Stimulated activated CD8-positive, alpha-beta memory T cell treated with anti-CD3 and anti-CD28 coated beads, Interleukin-12 subunit alpha, Interleukin-12 subunit beta, amount 100 ng/mL, for 1 hour (primary cell): Measurements from ENCODE around the gene IL4R.
"Not testable (repeated sequence)": the region's sequence is repeated elsewhere in the genome, so short reads cannot be mapped to it uniquely, and the experiment has no call there.

Experiments
- DNase-seq: peaks from one replicate; pipeline ENCODE4 v3.0.0-alpha.2; 2020; ENCODE audit warnings: low read depth

Gene IL4R

DNA sequence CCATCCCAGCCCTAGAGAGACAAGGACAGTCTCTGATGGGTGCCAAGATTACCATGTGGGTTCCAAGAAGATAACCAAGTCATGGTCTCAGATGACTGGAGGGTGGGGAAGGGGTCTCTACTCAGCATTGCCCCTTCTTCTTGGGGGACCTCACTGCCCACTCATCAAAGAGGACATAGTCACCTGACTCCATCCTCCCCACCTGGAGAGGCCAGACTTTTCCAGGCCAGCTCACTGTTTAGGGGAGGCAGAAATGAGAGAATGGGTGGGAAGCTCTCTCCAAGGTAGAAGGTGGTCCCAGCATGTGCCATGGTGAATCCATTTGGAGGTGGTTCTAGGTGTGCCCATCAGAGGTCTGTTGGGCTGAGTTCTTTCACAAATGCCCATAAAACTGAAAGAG, 67.5 kb downstream of the IL4R start:
- DNase-seq, result no peak

DNA sequence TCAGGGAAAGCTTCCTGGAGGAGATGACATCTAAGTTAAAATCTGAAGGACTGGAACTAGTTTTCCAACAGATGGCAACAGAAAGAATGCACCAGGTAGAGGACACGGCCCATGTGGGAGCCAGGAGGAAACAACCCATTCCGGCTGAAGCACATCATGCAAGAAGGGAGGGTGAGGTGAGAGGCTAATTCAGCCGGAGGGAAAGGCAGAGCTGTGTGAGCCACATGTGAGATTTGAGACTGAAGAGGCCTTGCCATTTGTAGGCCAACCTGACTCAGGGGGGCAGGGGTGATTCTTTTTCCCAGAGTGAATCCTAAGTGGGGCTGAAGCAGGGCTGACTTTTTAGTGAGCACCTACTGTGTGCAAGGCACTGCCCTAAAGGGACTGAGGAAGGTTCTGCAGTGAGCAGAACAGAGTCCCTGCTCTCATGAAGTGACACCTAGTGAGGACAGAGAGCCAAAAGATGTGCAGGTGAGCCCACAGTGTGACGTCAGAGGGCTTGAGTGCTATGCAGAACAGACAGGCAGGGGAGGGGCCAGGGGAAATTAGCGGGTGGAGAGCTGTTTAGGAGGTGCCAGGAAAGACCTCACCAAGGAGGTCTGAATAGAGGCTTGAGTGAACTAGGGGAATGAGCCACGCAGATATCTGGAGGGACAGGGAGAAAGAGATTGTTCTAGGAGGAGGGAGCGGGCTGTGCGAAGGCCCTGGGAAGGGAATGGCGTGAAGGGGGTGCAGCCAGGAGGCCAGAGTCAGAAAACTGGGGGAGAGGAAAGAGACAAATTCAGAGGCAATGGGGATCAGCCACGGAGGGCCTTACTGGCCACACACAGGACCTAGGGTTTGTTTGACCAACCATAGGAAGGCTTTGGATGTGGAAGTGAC, 68.4 kb downstream of the IL4R start:
- DNase-seq, result no peak

DNA sequence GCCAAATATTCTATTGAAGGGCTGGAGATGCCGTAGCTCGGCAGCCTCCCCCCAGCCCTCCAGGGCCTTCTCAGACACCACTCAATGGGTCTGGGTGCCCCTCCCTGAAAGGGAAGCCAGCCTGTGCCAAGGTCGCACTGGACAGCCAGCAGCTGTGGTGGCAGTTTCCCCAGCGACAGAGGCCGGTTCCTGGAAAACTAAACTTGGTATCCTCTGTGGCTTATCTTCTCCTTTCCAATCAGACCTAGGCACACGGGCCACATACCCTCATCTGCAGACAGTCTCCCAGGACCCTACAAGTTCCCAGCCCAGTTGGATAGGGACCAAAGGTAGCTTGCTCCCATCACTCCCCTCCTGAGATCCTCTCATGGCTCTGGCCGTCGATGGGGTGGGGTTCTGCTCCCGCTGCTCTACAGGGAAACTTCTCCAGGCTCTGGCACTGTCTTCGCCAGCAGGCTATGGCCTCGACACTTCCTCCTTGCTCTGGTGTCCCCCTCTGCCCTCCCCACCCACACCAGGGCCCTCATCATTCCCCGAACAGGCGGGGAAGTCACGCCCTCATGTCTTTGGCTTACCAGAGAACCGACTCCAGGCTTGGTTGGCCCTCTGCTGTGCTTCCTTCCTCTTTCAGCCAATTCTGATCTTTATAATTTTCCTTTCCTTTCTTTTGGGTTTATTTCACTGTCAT, 69.9 kb downstream of the IL4R start:
- DNase-seq, result no peak

DNA sequence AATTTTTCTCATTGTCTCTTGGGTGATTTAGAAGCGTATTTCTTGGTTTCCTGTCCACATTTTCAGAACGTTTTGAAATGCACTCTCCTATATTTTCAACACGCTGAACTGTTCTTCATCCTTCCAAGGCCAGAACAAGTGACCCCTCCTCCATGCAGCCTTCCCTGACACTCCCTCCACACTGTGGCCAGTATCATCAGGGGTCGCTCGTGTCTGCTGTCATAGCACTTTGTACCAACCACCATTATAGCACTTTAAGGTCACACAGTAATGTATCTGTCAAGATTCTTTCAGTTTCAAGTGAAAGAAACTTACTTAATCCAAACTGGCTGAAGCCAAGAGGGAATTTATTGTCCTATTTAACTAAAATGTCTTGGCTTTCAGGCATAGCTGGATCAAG, 70.7 kb downstream of the IL4R start:
- DNase-seq, result no peak

DNA sequence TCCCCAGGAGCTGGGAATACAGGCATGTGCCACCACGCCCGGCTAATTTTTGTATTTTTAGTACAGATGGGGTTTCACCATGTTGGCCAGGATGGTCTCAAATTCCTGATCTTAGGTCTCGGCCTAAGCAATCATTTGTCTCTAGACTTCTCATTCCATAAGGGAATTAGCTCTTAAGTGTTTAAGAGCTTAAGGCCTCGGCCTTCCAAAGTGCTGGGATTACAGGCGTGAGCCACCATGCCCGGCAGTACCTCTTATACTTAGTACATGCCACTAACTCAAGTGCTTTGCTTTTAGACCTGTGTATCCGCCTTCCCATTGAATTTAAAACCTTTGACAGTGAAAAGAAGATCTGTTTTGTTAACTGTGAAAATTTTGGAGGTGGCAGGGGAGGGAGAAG, 71.6 kb downstream of the IL4R start:
- DNase-seq, result no peak

DNA sequence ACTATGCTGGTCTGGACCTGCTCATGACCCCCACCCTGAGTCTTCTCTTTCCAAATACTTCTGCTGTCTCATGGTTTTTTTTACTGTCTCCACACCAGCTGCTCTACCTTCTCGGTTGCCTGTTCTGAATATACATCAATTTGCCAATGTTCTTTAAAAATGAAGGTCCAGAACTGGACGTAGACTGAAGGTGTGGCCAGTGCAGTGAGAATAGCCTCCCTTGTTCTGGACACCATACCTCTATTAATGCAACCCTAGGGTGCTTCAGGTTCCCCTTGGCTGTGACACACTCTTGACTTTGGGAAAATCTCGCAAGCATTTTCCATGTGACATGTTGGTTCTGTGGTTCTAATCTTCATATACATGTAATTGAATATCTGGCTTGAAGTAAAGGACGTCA, 72.9 kb downstream of the IL4R start:
- no peak for DNase-seq

DNA sequence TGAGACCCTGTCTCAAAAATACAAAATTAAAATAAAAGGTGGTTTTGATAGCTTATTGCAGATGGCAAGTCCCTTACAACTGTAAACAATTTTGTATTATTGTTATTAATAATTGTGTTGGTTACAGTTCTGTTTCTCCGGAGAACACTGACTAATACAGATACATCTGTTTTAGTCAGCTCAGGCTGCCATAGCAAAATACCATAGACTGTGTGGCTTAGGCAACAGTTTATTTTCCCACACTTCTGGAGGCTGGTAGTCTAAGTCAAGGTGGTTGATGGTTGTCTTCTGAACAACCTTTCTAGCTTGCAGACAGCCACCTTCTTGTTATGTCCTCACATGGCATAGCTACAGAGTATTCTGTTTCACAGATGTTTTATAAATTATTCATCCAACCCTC, 74.0 kb downstream of the IL4R start:
- DNase-seq, result no peak

DNA sequence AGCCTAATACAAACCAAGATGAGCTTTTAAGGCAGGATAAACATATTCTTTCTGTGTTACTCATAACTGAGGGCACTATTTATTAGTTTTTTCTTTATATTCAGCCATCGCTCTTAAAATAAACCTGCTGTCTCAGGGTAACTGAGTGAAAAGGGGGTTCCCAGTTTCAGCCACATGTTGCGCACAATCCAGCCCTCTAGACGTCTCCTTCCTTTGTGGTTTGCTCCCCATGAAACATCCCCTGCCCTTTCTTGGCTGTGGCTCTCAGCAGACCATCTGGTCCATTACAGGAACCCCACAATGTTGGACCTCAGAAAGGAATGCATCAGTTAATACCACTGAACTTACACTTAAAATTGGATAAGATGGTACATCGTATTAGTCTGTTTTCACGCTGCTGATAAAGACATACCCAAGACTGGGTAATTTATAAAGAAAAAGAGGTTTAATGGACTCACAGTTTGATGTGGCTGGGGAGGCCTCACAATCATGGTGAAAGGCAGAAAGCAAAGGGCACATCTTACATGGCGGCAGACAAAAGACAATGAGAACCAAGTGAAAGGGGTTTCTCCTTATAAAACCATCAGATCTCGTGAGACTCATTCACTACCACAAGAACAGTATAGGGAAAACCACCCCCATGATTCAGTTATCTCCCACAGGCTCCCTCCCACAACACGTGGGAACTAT, 75.6 kb downstream of the IL4R start:
- DNase-seq, result no peak

DNA sequence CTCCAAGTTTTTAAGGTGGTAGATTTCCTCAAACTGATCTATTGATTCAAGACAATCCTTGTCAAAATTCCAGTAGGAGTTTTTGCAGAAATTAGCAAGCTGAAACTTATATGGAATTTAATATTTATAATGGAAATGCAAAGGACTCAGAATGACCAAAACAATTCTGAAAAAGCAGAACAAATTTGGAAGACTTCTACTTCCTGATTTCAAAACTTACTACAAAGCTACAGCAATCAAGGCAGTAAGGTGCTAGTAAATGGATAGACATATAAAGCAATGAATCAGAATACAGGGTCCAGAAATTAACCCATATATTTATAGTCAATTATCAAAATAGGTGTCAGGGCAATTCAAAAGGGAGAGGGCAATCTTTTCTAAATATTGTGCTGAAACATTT, 76.4 kb downstream of the IL4R start:
- no peak for DNase-seq

DNA sequence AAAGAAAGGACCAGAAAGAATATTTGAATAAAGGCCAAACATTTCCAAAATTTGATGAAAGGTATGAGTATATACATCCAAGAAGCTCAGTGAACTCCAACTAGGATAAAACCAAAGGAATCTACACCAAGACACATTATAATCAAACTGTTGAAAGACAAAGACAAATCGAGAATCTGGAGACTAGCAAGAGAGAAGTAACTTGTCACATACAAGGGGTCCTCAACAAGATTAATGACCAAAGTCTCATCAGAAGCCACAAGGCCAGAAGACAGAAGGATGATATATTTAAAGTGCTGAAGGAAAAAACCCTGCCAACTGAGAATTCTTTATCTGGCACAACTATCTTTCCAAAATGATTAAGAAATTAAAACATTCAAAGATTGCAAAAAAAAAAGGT, 78.9 kb downstream of the IL4R start:
- DNase-seq, result no peak

DNA sequence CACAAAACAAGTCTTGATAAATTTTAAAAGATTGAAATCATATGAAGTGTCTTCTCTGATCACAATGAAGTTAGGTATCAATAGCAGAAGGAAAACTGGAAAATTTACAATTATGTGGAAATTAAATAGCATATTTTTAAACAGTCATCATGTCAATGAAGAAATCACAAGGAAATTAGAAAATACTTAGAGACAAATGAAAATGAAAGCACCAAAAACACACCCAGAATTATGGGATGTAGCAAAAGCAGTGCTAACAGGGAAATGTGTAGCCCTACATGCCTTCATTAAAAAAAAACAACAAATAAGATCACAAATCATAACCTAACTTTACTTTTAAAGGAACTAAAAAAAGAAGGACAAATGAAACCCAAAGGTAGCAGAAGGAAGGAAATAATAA, 80.7 kb downstream of the IL4R start:
- no peak for DNase-seq

DNA sequence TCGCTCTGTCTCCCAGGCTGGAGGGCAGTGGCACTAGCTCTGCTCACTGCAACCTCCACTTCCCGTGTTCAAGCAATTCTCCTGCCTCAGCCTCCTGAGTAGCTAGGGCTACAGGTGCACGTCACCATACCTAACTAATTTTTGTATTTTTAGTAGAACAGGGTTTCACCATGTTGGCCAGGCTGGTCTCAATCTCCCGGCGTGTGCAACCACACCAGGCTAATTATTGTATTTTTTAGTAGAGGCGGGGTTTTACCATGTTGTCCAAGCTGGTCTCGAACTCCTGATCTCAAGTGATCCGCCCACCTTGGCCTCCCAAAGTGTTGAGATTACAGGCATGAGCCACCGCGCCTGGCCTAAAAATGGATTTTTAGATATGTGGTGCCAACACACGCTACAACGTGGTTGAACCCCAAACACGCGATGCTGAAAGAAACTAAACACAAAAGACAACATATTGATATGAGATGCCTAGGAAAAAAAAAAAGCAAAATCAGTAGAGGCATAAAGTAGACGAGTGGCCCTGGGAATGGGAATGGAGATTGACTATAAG, 84.6 kb downstream of the IL4R start:
- not testable (repeated sequence) for DNase-seq

DNA sequence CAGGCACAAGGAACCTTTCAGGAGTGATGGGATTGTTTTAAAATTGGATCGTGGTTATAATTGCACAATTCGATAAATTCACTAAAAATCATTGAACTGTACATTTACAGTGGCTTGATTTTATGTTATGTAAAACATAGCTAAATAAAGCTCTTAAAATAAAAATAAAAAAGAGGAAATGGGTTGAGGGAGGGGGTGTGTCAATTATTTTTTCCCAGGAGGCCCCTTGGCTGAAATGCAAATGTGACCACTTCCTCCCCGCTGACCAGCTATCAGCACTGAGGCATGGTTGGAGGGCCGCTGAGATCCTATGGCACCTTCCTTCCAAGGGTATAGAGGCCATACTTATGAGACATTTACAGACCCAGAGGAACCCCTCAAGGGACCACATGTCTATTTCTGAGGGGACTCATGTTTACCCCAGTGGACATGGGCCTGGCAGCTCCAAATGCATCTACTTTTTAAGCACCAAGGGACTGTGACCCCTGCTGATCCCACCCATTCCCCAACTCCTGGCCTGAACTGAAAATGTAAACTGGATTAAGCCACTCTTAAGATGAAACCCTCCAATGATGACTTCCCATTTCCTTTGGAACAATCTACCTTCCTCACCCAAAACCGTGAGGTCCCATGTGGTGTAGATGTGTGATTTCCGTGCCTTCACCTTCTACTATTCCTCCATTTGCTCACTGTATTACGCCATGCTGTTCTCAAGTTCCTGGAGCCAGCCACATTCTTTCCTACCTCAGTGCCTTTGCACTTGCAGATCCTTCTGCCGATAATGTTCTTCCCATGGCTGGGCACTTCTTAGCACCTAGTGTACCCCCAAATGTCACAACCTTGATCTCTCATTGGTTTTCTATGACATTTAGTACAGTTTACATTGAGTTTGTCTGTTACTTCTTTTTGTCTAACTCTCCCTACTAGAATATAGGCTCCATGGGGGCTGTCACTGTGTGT, 85.4 kb downstream of the IL4R start:
- no peak for DNase-seq

DNA sequence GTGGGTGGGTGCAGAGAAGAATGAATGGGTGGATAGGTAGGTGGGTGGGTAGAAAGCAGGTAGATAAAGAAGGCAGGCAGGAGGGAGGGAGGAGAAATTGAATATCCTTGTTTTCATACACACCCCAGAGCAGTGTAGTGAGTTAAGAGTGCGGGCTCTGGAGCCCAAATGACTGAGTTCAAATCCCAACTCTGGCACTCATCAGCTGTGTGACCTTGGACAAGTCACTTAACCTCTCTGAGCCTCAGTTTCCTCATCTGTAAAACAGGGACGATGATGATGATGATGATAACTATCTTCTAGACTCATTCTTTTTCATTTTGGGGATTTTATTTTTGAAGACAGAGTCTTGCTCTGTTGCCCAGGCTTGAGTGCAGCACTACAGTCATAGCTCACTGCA, 86.2 kb downstream of the IL4R start:
- DNase-seq, result no peak

DNA sequence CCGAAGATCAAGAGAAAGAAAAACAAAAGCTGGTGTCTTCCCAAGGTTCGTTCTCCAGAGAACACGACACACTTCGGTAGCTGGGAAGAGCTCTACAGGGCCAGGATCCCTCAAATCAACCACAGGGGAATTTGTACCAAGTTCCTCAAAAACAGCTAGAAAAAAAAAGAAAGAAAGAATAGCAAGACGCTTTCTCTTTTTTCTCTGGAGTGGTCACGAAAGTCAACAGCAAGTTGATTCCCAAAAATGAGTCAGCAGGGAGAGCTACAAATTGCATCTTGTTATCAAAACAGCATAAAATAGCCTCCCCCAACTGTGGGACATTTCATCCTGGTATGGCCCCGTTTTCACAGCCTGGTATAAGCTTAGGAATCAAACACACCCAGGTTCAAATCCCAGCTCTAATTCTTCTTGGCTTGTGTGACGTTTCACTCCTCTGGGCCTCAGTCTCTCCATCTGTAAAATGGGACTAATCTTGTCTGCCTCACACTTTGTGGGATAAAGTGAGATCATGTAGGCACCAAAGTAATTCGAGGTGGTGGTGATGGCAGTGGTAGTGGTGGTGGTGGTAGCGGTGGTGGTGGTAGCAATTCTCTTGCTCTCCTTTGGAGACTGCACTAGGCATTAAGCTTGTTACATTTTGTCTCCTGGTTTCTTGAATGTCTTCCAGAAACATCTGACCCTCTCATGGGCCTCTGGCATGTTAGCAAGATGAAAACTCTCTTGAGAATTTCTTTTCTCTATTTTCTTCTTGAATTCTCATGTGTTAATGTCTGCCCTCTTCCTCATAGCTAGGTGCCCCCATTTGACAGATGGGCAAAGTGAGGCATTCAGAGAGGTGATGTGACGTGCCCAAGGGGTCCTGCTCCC, 87.2 kb downstream of the IL4R start:
- DNase-seq, result no peak

DNA sequence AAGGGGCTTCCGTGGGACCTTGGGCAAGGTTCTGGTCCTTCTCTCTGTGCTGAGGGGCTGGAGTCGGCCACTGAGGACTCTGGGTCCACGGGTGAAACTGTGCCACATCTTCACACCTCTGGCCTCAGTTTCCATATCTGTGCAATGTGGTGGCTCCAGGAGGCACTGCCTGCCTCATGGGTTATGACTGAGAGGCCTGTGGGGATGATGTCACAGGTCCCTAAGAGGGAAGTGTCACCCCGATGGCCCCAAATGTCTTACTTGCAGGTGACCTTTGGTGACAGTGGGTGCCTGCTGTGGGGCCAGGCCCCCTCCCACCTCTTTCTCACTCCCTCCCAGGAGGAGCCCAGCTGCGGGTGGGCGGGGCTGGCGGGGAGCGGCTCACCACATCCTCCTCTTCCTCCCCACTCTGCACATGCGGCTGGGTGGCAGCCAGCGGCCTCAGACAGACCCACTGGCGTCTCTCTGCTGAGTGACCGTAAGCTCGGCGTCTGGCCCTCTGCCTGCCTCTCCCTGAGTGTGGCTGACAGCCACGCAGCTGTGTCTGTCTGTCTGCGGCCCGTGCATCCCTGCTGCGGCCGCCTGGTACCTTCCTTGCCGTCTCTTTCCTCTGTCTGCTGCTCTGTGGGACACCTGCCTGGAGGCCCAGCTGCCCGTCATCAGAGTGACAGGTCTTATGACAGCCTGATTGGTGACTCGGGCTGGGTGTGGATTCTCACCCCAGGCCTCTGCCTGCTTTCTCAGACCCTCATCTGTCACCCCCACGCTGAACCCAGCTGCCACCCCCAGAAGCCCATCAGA, 88.2 kb downstream of the IL4R start, which contains the start of gene IL21R:
Gene IL21R, plus strand, starts transcription at position 407 of the 801 bp plus-strand sequence. CDS start 27,898 bp downstream, outside the sequence.
- DNase-seq, result peak; percentile 75

DNA sequence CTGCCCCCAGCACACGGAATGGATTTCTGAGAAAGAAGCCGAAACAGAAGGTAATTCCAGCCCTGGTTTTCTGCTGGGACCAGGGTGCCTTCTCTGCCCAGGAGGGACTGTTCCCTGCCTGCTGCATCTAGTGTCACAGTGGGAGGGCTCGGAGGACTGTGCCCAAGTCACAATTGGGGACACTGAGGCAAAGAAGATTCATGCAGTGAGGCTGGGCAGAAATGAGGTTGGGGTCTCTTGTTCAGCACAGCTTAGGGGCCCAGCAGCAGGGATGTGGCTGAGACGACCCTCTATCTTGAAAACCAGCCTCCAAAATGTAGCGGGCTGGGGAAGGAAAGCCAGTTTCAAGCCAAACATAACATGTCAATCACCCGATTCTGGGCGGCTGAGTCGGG, 88.8 kb downstream of the IL4R start:
- no peak for DNase-seq

DNA sequence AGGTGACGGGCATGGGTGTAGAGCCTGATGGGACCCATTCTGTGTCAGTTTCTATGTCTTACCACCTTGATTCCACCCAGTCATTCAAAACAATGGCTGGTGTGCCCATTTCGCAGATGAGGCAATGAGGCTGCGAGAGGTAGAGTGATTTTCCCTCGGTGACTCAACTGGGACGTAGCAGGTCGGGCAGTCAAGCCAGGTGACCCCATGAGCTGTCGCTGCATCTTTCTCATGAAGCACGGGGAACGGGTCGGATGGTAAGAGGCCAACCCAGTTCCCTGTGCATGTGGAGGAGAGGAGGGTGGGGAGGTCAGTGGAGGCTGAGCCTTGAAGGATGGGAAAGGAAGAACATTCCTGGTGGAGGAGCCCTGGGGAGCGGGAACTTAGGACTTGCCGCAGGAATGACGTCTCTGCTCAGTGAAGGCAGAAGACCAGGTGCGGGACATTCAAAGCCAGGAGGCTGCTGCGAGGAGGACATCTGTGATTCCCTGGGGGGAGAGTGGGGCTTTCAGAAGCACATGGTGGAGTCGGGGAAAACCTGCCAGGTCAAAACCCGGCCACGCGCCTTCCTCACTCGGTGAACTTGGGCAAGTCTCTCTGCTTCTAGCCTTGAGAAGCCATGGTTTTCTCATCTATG, 89.3 kb downstream of the IL4R start:
- no peak for DNase-seq

DNA sequence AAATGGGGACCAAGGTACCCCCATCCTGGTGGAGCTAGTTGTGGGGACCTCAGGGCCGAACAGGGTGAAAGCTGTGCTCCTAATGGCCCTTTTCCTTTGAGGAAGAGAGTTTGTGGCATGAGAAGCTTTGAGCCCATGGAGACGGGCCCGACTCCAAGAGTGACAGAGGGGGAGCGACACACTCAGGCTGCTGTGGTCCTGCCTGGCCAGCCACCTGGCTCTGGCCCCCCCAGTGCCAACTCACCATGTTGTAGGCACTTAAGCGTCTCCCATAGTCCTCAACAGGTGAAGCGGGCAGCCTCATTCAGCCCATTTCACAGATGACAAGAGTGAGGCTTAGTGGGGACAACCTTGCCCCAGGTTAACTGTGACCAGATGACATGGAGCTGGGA, 89.8 kb downstream of the IL4R start:
- DNase-seq, result no peak
